PFSK-1 (cell line): ENCODE measurements around the gene VTN.

Source experiments
- POLR2AphosphoS5 ChIP-seq: IDR thresholded peaks from 2 replicates; pipeline ENCODE4 v1.6.1; 2012; ENCODE audit warnings: low read depth, mild to moderate bottlenecking, control low read depth, low read length, moderate library complexity
- TAF1 ChIP-seq: IDR thresholded peaks from 2 replicates; pipeline ENCODE4 v1.6.1; 2012; ENCODE audit warnings: low read length, control low read depth, borderline replicate concordance; ENCODE audit not compliant: insufficient read depth
- TF ChIP-seq, protein P1 (sequence below), 2 experiments: IDR thresholded peaks; 2 replicates each; pipeline versions ENCODE4 v1.6.1 to v1.8.0; 2011 to 2012; ENCODE audit warnings: low read depth in 2 of 2, low read length in 2 of 2, control low read depth in 1 of 2, inconsistent platforms in 1 of 2, mild to moderate bottlenecking in 1 of 2, moderate library complexity in 1 of 2; ENCODE audit not compliant: insufficient read depth in 1 of 2

DNA sequence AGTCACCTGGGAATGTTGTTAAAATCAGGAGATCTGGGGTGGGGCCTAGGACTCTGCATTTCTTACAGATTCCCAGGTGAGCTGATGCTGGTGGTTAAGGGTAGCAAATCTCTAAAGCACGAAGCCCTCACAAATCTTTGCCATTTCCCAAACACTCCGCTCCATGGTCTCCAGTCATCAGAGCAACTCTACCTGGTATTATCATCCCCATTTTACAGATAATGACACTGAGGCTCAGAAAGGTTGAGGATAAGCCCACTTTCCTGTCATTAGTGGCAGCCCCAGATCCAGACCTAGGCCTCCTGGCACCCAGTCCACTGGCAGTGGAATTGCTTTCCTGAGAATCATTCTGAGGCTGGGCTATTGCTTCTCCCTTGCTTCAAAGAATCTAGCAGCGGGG is 27.2 kb upstream of the VTN start:
- TF ChIP-seq POLR2AphosphoS5 (no peak), TAF1 (no peak)
- TF ChIP-seq, protein P1, sequence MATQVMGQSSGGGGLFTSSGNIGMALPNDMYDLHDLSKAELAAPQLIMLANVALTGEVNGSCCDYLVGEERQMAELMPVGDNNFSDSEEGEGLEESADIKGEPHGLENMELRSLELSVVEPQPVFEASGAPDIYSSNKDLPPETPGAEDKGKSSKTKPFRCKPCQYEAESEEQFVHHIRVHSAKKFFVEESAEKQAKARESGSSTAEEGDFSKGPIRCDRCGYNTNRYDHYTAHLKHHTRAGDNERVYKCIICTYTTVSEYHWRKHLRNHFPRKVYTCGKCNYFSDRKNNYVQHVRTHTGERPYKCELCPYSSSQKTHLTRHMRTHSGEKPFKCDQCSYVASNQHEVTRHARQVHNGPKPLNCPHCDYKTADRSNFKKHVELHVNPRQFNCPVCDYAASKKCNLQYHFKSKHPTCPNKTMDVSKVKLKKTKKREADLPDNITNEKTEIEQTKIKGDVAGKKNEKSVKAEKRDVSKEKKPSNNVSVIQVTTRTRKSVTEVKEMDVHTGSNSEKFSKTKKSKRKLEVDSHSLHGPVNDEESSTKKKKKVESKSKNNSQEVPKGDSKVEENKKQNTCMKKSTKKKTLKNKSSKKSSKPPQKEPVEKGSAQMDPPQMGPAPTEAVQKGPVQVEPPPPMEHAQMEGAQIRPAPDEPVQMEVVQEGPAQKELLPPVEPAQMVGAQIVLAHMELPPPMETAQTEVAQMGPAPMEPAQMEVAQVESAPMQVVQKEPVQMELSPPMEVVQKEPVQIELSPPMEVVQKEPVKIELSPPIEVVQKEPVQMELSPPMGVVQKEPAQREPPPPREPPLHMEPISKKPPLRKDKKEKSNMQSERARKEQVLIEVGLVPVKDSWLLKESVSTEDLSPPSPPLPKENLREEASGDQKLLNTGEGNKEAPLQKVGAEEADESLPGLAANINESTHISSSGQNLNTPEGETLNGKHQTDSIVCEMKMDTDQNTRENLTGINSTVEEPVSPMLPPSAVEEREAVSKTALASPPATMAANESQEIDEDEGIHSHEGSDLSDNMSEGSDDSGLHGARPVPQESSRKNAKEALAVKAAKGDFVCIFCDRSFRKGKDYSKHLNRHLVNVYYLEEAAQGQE (IDR thresholded peaks at IDR 0.05; ENCODE audit: insufficient read depth in 1 of 2, low read depth in 2 of 2, low read length in 2 of 2), result no peak
